HepG2 (cell line): ENCODE measurements around the gene CES1. TPM values are rescaled to one million over a fixed set of nuclear protein-coding genes. Genes with fewer than 3 reads are reported as not detected.

Experiments used
- ATAC-seq: fragments of 200-7000 bp; cut with Tn5 transposase; 3 replicates; pipeline ENCODE4 v1.9.1; 2020; ENCODE audit warnings: mild to moderate bottlenecking, moderate library complexity
- BruUV-seq: library from RNA; stranded (reverse); fragments of 400-500 nt; replicated peaks from 2 replicates; lab custom pipeline; 2021; lab: Mats Ljungman, UMichigan
- CTCF ChIA-PET: fragments of 300-600 bp; formaldehyde crosslinking; extraction: SDS; loops from one replicate; lab custom pipeline; 2021; ENCODE audit warnings: low total read pairs, inconsistent platforms, low intra/inter-chr PET ratio; lab: Yijun Ruan, JAX
- POLR2A ChIA-PET: fragments of 350-600 bp; sonication (Branson Sonifier 250); formaldehyde crosslinking; loops from one replicate; lab custom pipeline; 2020; ENCODE audit warnings: antibody characterized with exemption, inconsistent platforms; lab: Yijun Ruan, JAX
- DNase-seq: peaks from one replicate; pipeline ENCODE4 v3.0.0-alpha.2; 2015; ENCODE audit warnings: low spot score
- FAIRE-seq: peaks from 3 replicates; lab custom pipeline; 2011; peaks lifted over from hg19 to GRCh38; lab: Jason Lieb, UNC
- H2AFZ ChIP-seq: one replicate; pipeline ENCODE4 v1.6.1; 2011; ENCODE audit warnings: low read length, inconsistent platforms
- H3K27ac ChIP-seq: fragments of 300-600 bp; 3 replicates; pipeline ENCODE4 v1.8.0; 2011; ENCODE audit warnings: mixed run types, mild to moderate bottlenecking, mixed read lengths, low read length, inconsistent platforms; ENCODE audit not compliant: insufficient read depth; ENCODE audit errors: extremely low read length
- H3K27me3 ChIP-seq, 2 experiments: fragments of 200-600 bp in 1 of 2; 2 replicates in 1 of 2; 3 replicates in 1 of 2; pipeline versions ENCODE4 v1.6.0 to v1.8.0; 2011; ENCODE audit warnings: low read length in 2 of 2, mild to moderate bottlenecking in 2 of 2, moderate library complexity in 2 of 2, inconsistent platforms in 1 of 2; ENCODE audit not compliant: insufficient read depth in 2 of 2, control insufficient read depth in 1 of 2
- H3K36me3 ChIP-seq, 2 experiments: fragments of 200-600 bp in 1 of 2; replicated peaks in 1 of 2; 2 replicates in 1 of 2; 3 replicates in 1 of 2; pipeline versions ENCODE4 v1.5.1 to v1.8.0; 2011; ENCODE audit warnings: low read length in 2 of 2, inconsistent platforms in 1 of 2; ENCODE audit not compliant: insufficient read depth in 2 of 2, control insufficient read depth in 1 of 2
- H3K4me1 ChIP-seq: 2 replicates; pipeline ENCODE4 v1.5.1; 2012; ENCODE audit warnings: low read length, inconsistent platforms; ENCODE audit not compliant: insufficient read depth
- H3K4me2 ChIP-seq: 2 replicates; pipeline ENCODE4 v1.6.0; 2011; ENCODE audit warnings: low read depth, low read length, inconsistent platforms
- H3K4me3 ChIP-seq, 3 experiments: fragments of 200-600 bp in 1 of 3; sonication (generic), shearing (Covaris generic) in 1 of 3; replicated peaks in 1 of 3; 2 replicates each; pipeline ENCODE4 v1.5.1; 2011 to 2016; ENCODE audit warnings: low read length in 3 of 3, inconsistent platforms in 2 of 3, low read depth in 2 of 3, mild to moderate bottlenecking in 2 of 3, control low read depth in 1 of 3, mixed read lengths in 1 of 3; ENCODE audit not compliant: insufficient read depth in 1 of 3
- H3K79me2 ChIP-seq: one replicate; pipeline ENCODE4 v1.6.1; 2011; ENCODE audit warnings: low read length, inconsistent platforms; ENCODE audit not compliant: insufficient read depth
- H3K9ac ChIP-seq: 2 replicates; pipeline ENCODE4 v1.6.0; 2011; ENCODE audit warnings: mild to moderate bottlenecking, low read depth, low read length, inconsistent platforms; ENCODE audit not compliant: insufficient read depth
- H3K9me3 ChIP-seq: 2 replicates; pipeline ENCODE4 v1.5.1; 2012; ENCODE audit warnings: mild to moderate bottlenecking, low read length
- H4K20me1 ChIP-seq: 2 replicates; pipeline ENCODE4 v1.6.0; 2011; ENCODE audit warnings: inconsistent platforms, mild to moderate bottlenecking, low read length, moderate library complexity; ENCODE audit not compliant: insufficient read depth
- CSRNP2 ChIP-seq: sonication (generic); formaldehyde crosslinking; conservative IDR thresholded peaks from 2 replicates; pipeline ENCODE4 v1.8.0; 2022; ENCODE audit warnings: low read depth, missing genetic modification reagents
- ELF4 ChIP-seq: sonication (generic); formaldehyde crosslinking; IDR thresholded peaks from 2 replicates; pipeline ENCODE4 v1.5.0; 2020; ENCODE audit warnings: missing genetic modification reagents, mild to moderate bottlenecking, moderate library complexity, borderline replicate concordance
- ETS1 ChIP-seq: sonication (generic); formaldehyde crosslinking; IDR thresholded peaks from 2 replicates; pipeline ENCODE4 v1.4.0; 2020; ENCODE audit warnings: missing genetic modification reagents
- HOMEZ ChIP-seq: IDR thresholded peaks from 2 replicates; pipeline ENCODE4 v1.6.1; 2016; ENCODE audit warnings: low read depth
- HOXA7 ChIP-seq: sonication (generic); formaldehyde crosslinking; IDR thresholded peaks from 2 replicates; pipeline ENCODE4 v1.8.1; 2022; ENCODE audit warnings: mild to moderate bottlenecking, missing genetic modification reagents, moderate library complexity
- IRF9 ChIP-seq: sonication (generic); formaldehyde crosslinking; IDR thresholded peaks from 2 replicates; pipeline ENCODE4 v1.8.0; 2022; ENCODE audit warnings: missing genetic modification reagents, mild to moderate bottlenecking, borderline replicate concordance
- MEF2D ChIP-seq: sonication (generic); formaldehyde crosslinking; IDR thresholded peaks from 2 replicates; pipeline ENCODE4 v1.5.1; 2020; ENCODE audit warnings: mild to moderate bottlenecking, missing genetic modification reagents
- NFKBIZ ChIP-seq: IDR thresholded peaks from 2 replicates; pipeline ENCODE4 v1.6.1; 2018; ENCODE audit warnings: missing genetic modification reagents, missing compliant biosample characterization
- RXRA ChIP-seq: sonication (generic); formaldehyde crosslinking; IDR thresholded peaks from 2 replicates; pipeline ENCODE4 v1.5.1; 2020; ENCODE audit warnings: missing genetic modification reagents
- ZBTB2 ChIP-seq: sonication (generic); formaldehyde crosslinking; IDR thresholded peaks from 2 replicates; pipeline ENCODE4 v1.8.0; 2022; ENCODE audit warnings: low read depth, missing genetic modification reagents
- ZFYVE20 ChIP-seq: sonication (generic); formaldehyde crosslinking; IDR thresholded peaks from 2 replicates; pipeline ENCODE4 v1.8.0; 2023; ENCODE audit warnings: low read depth, mild to moderate bottlenecking, moderate library complexity, missing genetic modification reagents, borderline replicate concordance
- ZNF138 ChIP-seq: sonication (generic); formaldehyde crosslinking; IDR thresholded peaks from 2 replicates; pipeline ENCODE4 v1.5.0; 2020; ENCODE audit warnings: mild to moderate bottlenecking, low read depth, missing genetic modification reagents
- ZNF160 ChIP-seq: sonication (generic); formaldehyde crosslinking; IDR thresholded peaks from 2 replicates; pipeline ENCODE4 v1.8.0; 2022; ENCODE audit warnings: mild to moderate bottlenecking, inconsistent platforms, missing genetic modification reagents
- ZNF414 ChIP-seq: sonication (generic); formaldehyde crosslinking; IDR thresholded peaks from 2 replicates; pipeline ENCODE4 v1.5.0; 2020; ENCODE audit warnings: missing genetic modification reagents
- ZNF724P ChIP-seq: sonication (generic); formaldehyde crosslinking; IDR thresholded peaks from 2 replicates; pipeline ENCODE4 v1.8.0; 2022; ENCODE audit warnings: missing genetic modification reagents, borderline replicate concordance
- ZNF782 ChIP-seq: sonication (generic); formaldehyde crosslinking; IDR thresholded peaks from 2 replicates; pipeline ENCODE4 v1.4.0; 2020; ENCODE audit warnings: missing genetic modification reagents, mild to moderate bottlenecking, borderline replicate concordance
- ZNF878 ChIP-seq: sonication (generic); formaldehyde crosslinking; IDR thresholded peaks from 2 replicates; pipeline ENCODE4 v1.8.1; 2023; ENCODE audit warnings: mild to moderate bottlenecking, missing genetic modification reagents, moderate library complexity
- WGBS: methylation state at CpG from one replicate; pipeline ENCODE4 v1.1.6; 2017; ENCODE audit warnings: low lambda C conversion rate; 5-methylcytosine and 5-hydroxymethylcytosine counted together
- in situ Hi-C: cut with HindIII; loops from 2 replicates; pipeline ENCODE4 v1.10.0; 2017; ENCODE audit warnings: low pct_unique_long_range_greater_than_20kb; ENCODE audit not compliant: extremely low pct_ligation_motif_present
- intact Hi-C: fragments of 100-400 bp; cut with micrococcal nuclease; formaldehyde crosslinking; loops from one replicate; pipeline ENCODE4 v1.10.0; 2022; ENCODE audit not compliant: unreplicated experiment
- polyA plus RNA-seq, 8 experiments: library from polyadenylated mRNA; depleted of rRNA in 3 of 8; stranded (reverse) in 7 of 8; unstranded in 1 of 8; fragments of >200 nt; fragmentation: Illumina TruSeq in 4 of 8; extraction: Trizol in 4 of 8; gene quantifications; 2 replicates each; pipeline versions ENCODE4 v1.2.1 to v1.2.3, GENCODE V29; 2011 to 2016; ENCODE audit warnings: low read depth in 4 of 8, missing spikeins in 1 of 8, mixed read lengths in 1 of 8; ENCODE audit not compliant: insufficient read depth in 1 of 8
- total RNA-seq, 5 experiments: library from RNA; depleted of rRNA; stranded (reverse); fragments of >200 nt; fragmentation: Illumina TruSeq; extraction: Trizol; gene quantifications; 2 replicates each; pipeline ENCODE4 v1.2.3, GENCODE V29; 2016; ENCODE audit warnings: low read depth in 1 of 5

Gene CES1
- total and polyA plus RNA-seq, 2 of the 13 experiments (the other 11 are each of a cell fraction or from before 2014, with no cell fraction given): 136 to 198 TPM

- H3K9ac ChIP-seq: no peak overlapping the region
- no peaks in the 10 kb centered on the region for H3K4me1 ChIP-seq
- 95% methylated on average over 5 of the region's 5 CpGs for WGBS
- ChIA-PET POLR2A (no interaction called here), CTCF (no interaction called here)
- peaks cover 2 to 14% of the 10 kb centered on the region in 2 experiments; a peak in 2 of 5 replicates for H3K36me3 ChIP-seq
- in situ Hi-C loops: no loop called here
- no peaks in the 10 kb centered on the region for H3K9me3 ChIP-seq
- no peaks in the 10 kb centered on the region for H3K79me2 ChIP-seq
- FAIRE-seq (no peak), ATAC-seq (no peak; the same call in 2 of the 3 replicates), DNase-seq (no peak)
- TF ChIP-seq ZFYVE20: no peak
- no peak for TF ChIP-seq ZBTB2 (CRISPR knock-in tag)
- TF ChIP-seq ZNF414 (CRISPR knock-in tag): no peak
- TF ChIP-seq ELF4 (CRISPR knock-in tag): no peak
- TF ChIP-seq ZNF138 (CRISPR knock-in tag): no peak
- TF ChIP-seq ZNF724P (CRISPR knock-in tag): no peak
- no peak for TF ChIP-seq ZNF160
- no peak for TF ChIP-seq MEF2D (CRISPR knock-in tag)
- no peak for TF ChIP-seq ZNF782
- no peak for TF ChIP-seq NFKBIZ (CRISPR knock-in tag)
- TF ChIP-seq ETS1: no peak
- TF ChIP-seq HOXA7: no peak
- TF ChIP-seq RXRA (CRISPR knock-in tag): no peak
- no peak for TF ChIP-seq HOMEZ (CRISPR knock-in tag)
- no peak for TF ChIP-seq IRF9 (CRISPR knock-in tag)
- TF ChIP-seq ZNF878 (CRISPR knock-in tag): no peak
- TF ChIP-seq CSRNP2 (CRISPR knock-in tag): no peak
- no peak overlapping the region for H3K27ac ChIP-seq
- intact Hi-C loops: no loop called here
- H3K4me3 ChIP-seq: no peak overlapping the region
- no peak overlapping the region for H3K4me2 ChIP-seq
- H4K20me1 ChIP-seq: no peaks in the 10 kb centered on the region
- no peaks in the 10 kb centered on the region for H3K27me3 ChIP-seq
- no TSS peak for BruUV-seq
- H2AFZ ChIP-seq: no peak overlapping the region
These were observed 23.5 kb downstream of the CES1 start for GRCh38 chr16:55809386-55809785.
